GM19372 (cell line): ENCODE data around the gene IKBKG.
"Not testable (repeated sequence)": the region's sequence is repeated elsewhere in the genome, so short reads cannot be mapped to it uniquely, and the experiment has no call there.

Experiments
- ATAC-seq: cut with Tn5 transposase; IDR thresholded peaks from one replicate; pipeline ENCODE4 v1.9.1; 2021; ENCODE audit warnings: mild to moderate bottlenecking, low read depth, moderate library complexity; ENCODE audit not compliant: unreplicated experiment

The IKBKG gene

GRCh38 chrX:154525606-154526490 is 21.6 kb upstream of the IKBKG start:
- no peak for ATAC-seq

DNA sequence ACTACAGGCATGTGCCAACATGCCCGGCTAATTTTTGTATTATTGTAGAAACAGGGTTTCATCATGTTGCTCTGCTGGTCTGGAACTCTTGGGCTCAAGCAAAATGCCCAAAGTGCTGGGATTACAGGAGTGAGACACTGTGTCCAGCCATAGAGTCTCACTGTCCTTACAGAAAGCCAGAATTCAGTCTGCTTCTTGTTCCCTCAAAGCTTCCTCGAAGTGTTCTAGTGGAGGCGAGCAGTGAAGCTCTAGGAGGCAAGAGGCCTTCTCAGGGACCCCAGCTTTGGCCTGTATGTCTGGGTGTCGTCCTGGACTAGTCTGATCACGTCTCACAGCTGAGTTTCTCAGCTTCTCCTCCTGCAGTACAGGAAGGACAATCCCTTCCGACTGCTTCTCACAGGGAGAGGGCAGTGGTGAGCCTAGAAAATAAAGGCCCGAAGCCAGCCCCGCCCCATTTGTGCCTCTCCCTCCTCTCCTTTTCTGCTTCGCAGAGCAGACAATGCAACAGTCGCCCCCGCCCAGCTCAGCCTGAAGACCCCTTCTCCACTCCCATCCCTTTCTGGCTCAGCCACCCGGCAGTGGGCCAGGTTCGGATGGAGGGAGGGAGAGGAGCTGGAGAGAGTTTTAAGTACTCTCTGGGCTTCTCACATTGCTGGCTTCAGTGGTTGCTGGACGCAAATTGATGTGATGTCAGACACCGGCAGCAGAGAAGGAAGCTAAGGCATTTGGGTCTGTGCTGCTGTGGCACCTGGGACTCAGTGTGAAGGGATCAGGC is 20.3 kb upstream of the IKBKG start:
- no peak for ATAC-seq

DNA sequence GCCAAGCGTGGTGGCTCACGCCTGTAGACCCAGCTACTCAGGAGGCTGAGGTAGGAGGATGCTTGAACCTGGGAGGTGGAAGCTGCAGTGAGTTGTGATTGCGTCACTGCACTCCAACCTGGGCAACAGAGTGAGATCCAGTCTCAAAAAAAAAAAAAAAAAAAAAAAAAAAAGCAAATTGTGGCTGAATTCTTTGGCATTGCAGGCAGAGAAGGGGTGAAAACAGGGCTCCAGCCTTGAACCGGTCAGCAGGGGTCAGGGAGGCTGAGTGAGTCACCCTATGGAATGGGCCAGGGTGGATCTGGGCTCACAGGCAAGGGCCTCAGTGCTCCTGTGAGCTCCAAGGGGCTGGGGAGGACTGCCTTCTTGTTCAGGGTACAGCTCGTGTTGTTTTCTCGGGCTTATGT is 18.2 kb upstream of the IKBKG start:
- no peak for ATAC-seq

DNA sequence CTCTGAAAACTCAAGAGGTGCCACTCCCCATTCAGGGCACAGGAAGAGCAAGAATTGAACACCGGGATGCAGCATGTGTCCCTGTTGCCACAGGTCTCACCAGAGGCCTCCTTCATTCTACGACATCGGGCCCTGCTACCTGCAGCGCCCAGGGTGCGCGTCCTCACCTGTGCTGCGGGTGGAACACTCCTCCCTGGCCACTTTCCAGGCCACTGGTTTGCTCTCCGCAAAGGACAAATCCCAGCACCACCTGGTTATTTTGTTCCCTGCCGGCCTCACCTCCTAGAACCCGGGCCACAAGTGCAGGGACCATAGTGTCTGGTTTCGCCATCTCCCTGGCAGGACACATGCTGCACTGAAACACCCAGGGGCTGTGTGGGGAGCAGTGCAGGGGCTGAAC is 17.1 kb upstream of the IKBKG start:
- no peak for ATAC-seq

- no peak for ATAC-seq
Measured at GRCh38 chrX:154531626-154532025, 15.8 kb upstream of the IKBKG start.

- no peak for ATAC-seq
Measured at GRCh38 chrX:154532690-154533089, 14.7 kb upstream of the IKBKG start.

DNA sequence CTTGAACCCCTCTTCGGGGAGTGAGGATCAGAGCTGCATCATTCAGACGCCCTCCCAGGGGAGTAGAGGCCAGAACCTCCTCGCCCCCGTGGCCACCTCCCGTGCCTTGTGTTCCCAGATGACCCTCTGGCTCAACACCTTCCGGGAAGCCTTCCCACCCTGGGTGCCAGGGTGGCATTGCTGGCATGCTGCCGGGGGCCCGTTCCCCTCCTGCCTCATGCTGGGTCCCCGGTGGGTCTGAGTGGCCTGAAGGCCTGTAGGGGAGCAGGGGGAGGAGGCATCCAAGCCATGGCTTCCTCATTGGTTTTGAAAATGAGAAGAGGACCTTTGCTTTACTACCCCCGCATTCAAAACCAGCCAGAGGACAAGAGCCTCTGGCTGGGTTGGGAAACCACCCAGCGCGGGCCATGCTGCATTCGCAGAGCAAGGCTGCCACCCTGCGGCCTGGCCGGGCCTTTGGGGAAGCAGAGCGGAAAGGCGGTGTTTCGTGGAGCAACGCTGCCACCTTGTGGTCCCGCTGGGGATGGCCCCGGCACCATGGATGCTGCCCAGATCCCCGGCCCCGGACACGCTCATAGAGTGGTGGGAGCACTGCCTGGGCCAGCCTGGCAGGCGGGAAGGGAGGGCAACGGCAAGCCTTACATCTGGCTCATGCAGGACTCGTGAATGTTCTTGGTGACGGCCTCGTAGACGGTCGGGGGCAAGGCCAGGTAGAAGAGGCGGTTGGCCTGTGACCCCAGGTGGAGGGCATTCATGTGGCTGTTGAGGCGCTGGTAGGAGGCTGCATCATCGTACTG is 12.7 kb upstream of the IKBKG start:
- ATAC-seq, result peak; percentile 86

DNA sequence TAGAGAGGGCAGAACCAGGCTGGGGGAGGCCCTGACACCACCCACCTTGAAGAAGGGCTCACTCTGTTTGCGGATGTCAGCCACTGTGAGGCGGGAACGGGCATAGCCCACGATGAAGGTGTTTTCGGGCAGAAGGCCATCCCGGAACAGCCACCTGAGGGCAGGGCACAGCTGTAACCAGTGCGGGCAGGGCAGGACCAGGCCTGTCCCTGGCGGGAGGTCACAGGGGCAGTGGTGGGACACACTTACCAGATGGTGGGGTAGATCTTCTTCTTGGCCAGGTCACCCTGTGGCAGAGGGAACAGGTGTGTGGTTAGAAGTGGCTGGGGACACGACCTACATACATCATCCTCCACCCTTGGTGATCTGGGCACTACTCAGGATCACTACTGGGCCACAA is 11.5 kb upstream of the IKBKG start:
- no peak for ATAC-seq

GRCh38 chrX:154539077-154539476 is 8.3 kb upstream of the IKBKG start:
- ATAC-seq, result no peak

- not testable (repeated sequence) for ATAC-seq
Measured at GRCh38 chrX:154540365-154540764, 7.1 kb upstream of the IKBKG start.

DNA sequence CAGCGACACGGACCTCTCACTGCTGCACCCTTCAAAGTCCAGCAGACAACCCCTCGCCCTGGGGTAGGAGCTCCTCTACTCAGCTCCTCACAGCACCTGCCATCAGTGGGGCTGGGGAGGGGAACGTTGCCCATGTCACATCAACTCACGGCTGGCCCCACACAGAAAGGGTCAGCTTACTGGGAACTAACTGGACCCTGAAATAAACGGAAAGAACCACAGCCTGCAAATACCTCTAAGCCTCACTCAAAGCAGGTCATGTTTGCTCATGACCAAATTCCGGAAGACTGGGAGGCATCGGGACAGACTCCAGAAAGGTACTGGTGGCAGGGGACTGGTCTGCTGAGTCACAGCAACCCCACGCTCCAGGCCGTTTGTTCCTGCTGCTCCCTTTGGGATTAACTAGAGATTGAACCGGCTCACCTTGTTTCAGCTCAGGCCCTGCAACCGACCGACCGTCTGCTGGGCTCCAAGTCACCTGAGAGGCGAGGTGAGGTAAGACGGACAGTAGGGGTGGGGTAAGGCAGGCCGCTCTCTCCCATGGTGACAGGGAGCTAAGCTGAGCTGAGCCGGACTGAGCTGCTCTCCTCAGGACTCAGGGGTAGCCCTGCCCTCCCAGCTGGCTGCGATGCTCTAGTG is 6.4 kb upstream of the IKBKG start:
- ATAC-seq, result no peak

DNA sequence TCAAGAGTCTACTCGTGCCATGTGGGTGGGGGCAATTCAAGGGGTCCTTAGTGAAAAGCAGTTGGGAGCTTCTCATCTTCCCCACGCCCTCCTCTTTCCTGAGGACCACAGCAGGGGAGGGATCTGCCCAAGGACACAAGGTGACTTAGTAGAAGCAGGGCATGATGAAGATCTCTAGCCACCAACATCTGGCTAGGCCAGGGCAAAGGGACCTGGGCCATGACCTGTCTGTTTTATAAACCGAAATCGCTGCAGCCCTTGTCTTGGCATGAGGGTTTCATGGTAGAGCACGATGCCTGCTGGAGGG is 5.9 kb upstream of the IKBKG start:
- ATAC-seq, result no peak

GRCh38 chrX:154541896-154542722 is 5.3 kb upstream of the IKBKG start:
- ATAC-seq, result no peak

GRCh38 chrX:154542723-154543424 is 4.5 kb upstream of the IKBKG start:
- ATAC-seq, result no peak

DNA sequence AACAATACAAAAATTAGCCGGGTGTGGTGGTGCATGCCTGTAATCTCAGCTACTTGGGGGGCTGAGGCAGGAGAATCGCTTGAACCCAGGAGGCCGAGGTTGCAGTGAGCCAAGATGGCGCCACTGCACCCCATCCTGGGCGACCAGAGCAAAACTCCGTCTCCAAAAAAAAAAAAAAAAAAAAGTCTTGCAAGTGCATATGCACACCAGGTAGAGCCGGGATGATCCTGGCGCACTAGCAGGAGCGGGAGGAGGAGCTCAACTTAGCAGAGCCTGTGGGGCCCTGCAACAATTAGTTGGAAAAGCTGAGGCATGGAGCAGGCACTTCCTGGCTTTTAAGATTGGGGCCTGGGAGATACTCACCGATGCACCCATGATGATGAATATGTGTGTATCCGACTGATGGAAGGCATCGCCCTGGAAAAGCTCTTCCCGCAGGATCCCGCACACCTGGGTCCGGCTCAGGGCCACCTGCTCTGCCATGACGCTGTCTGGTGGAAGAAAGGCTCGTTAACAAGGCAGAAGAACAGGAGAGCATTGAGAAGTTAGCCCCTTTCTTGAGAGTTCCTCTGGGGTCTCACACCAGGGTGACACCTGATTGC is 1.6 kb upstream of the IKBKG start:
- ATAC-seq, result no peak

DNA sequence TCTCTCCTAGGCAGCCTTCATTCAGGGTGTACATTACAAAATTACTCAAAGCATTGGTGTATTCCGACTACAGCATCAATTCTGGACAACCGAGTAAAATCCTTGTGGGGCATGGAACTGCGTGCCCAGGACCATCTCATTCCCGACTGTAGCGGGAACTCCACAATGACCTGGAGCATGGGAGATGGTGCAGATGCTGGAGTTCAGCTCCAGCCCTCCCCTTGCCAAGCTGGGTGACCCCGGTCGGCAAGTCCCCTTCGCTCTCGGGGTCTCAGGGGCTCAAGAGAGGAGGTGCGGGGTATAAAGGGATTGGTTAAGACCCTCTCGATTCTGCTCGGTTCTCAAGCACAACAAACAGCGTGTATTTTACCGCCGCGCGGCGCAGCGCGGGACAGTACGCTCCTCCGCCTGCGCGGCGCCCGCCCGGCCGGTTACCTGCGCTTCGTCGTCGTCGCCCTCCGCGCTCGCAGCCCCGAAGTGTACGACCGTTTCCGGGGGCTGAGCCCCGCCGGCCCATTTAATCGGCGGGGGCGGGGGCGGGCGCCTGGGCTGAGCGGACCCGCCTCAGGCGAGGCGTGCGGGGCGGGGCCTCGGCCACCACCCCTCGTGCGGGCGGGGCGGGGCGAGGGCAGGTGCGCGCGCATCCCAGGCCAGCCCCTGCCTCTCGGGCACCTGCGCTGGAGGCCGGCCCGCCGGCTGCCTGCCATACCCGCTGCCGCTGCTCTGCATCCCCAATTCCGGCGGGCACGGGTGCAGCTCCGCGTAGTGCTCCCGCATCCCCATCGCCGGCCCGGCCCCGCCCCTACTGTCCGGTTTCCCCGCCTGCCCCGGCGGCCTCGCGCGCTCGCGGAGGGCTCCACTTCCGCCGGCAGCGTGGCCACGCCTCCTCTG is 821 bp upstream of the IKBKG start, which contains the start of gene G6PD:
TSS of gene G6PD (minus strand) at position 493 of the 891 bp plus-strand sequence. CDS start 691 bp downstream, outside the sequence.
- ATAC-seq, result peak; percentile 55

- no peak for ATAC-seq
Measured at GRCh38 chrX:154548028-154548316, 552 bp downstream of the IKBKG start.

DNA sequence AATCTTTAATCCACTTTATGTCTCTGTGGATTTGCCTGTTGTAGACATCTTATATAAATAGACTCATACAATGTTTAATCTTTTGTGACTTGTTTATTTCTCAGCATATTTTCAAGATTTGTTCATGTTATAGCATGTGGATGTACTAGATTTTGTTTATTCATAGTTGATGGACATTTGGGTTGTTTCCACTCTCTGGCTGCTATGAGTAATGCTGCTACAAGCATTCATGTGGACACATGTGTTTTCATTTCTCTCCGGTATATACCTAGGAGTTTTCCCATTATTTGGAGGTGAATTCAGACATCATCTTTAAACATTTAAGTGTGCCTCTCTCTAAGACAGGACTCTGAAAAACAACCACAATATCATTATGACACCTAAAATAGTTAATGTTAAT is 2.3 kb downstream of the IKBKG start:
- ATAC-seq, result no peak
